HG03280 (cell line): ENCODE results near the gene KMT5C.

Experiments used
- ATAC-seq: cut with Tn5 transposase; IDR thresholded peaks from one replicate; pipeline ENCODE4 v1.9.1; 2021; ENCODE audit warnings: mild to moderate bottlenecking, moderate library complexity; ENCODE audit not compliant: unreplicated experiment

The KMT5C gene

GRCh38 chr19:55339105-55339888 lies at the start of gene KMT5C:
TSS of gene KMT5C (plus strand) at chr19:55339876. CDS start at chr19:55341937, 2,061 bp downstream.
- peak; percentile 83 for ATAC-seq

- no peak for ATAC-seq
Observed at GRCh38 chr19:55297267-55297666, 42.4 kb upstream of the KMT5C start.

GRCh38 chr19:55299991-55300390 lies 39.7 kb upstream of the KMT5C start:
- ATAC-seq, result no peak

GRCh38 chr19:55300886-55301458 lies 38.7 kb upstream of the KMT5C start:
- no peak for ATAC-seq

- ATAC-seq, result peak; percentile 73
Observed at GRCh38 chr19:55301459-55302317, 38.0 kb upstream of the KMT5C start.

GRCh38 chr19:55302318-55302703 lies 37.4 kb upstream of the KMT5C start:
- no peak for ATAC-seq

- ATAC-seq, result no peak
Observed at GRCh38 chr19:55303477-55303876, 36.2 kb upstream of the KMT5C start.

GRCh38 chr19:55304279-55304978 lies 35.2 kb upstream of the KMT5C start:
- no peak for ATAC-seq

- no peak for ATAC-seq
Observed at GRCh38 chr19:55304980-55305379, 34.7 kb upstream of the KMT5C start.

- ATAC-seq, result no peak
Observed at GRCh38 chr19:55305491-55305890, 34.2 kb upstream of the KMT5C start.

GRCh38 chr19:55305983-55306562 lies 33.6 kb upstream of the KMT5C start:
- ATAC-seq, result no peak

- ATAC-seq, result no peak
Observed at GRCh38 chr19:55306712-55307111, 33.0 kb upstream of the KMT5C start.

GRCh38 chr19:55308281-55308680 lies 31.4 kb upstream of the KMT5C start:
- ATAC-seq, result no peak

- ATAC-seq, result no peak
Observed at GRCh38 chr19:55309448-55309847, 30.2 kb upstream of the KMT5C start.

GRCh38 chr19:55310498-55310897 lies 29.2 kb upstream of the KMT5C start:
- no peak for ATAC-seq

- no peak for ATAC-seq
Observed at GRCh38 chr19:55311397-55311796, 28.3 kb upstream of the KMT5C start.

- ATAC-seq, result no peak
Observed at GRCh38 chr19:55311797-55312196, 27.9 kb upstream of the KMT5C start.

GRCh38 chr19:55312621-55313512 lies 26.8 kb upstream of the KMT5C start:
- no peak for ATAC-seq

GRCh38 chr19:55314396-55314795 lies 25.3 kb upstream of the KMT5C start:
- ATAC-seq, result no peak
